Frontal cortex (tissue), 4 donors: Measurements from ENCODE around the gene CTDNEP1. TPM values are rescaled to one million over a fixed set of nuclear protein-coding genes. Genes with fewer than 3 reads are reported as not detected.

Experiments
- DNase-seq, 2 donors: peaks; one replicate each; pipeline ENCODE4 v3.0.0; 2012; ENCODE audit warnings: low spot score in 2 of 2
- FAIRE-seq: peaks from 2 replicates; lab custom pipeline; 2012; peaks lifted over from hg19 to GRCh38; lab: Jason Lieb, UNC
- total RNA-seq: library from RNA; depleted of rRNA; stranded (reverse); fragments of >200 nt; gene quantifications from one replicate; pipeline ENCODE4 v1.2.3, GENCODE V29; 2014
- donor health status: control.
- donor health status: control.
- donor health status: control.

The CTDNEP1 gene
- total RNA-seq, 1 donor from 2014 or later, result 18.8 TPM

GRCh38 chr17:7281074-7281952 lies 29.8 kb upstream of the CTDNEP1 start, which contains the start of gene SLC2A4:
Gene SLC2A4, plus strand, starts transcription at chr17:7281718. Its CDS starts 217 bp downstream, at chr17:7281935.
- FAIRE-seq (no peak), DNase-seq (peak; percentile 85 to 98)

GRCh38 chr17:7280519-7281073 lies 29.1 kb upstream of the CTDNEP1 start:
- no peak for FAIRE-seq
- peak; percentile 88 to 95 for DNase-seq

GRCh38 chr17:7279448-7279847 lies 27.9 kb upstream of the CTDNEP1 start:
- peak in 1 of 2 donors; percentile 6 for DNase-seq
- FAIRE-seq, result no peak

- DNase-seq, result no peak
These were observed 15.2 kb upstream of the CTDNEP1 start for GRCh38 chr17:7266784-7267183.

GRCh38 chr17:7263801-7264078 lies 12.2 kb upstream of the CTDNEP1 start:
- FAIRE-seq (no peak), DNase-seq (no peak)

More at GRCh38 chr17:7266784-7267183, 15.2 kb upstream of the CTDNEP1 start:
- no peak for FAIRE-seq

- FAIRE-seq, result no peak
These were observed 11.6 kb upstream of the CTDNEP1 start for GRCh38 chr17:7262935-7263800.

GRCh38 chr17:7262192-7262934 lies 10.8 kb upstream of the CTDNEP1 start, which contains the start of gene CLDN7:
Gene CLDN7, minus strand, starts transcription at chr17:7262478. Its CDS starts 435 bp downstream, at chr17:7262043.
- DNase-seq (no peak), FAIRE-seq (no peak)

More at GRCh38 chr17:7262935-7263800, 11.6 kb upstream of the CTDNEP1 start:
- no peak for DNase-seq

GRCh38 chr17:7261379-7262191 lies 10.1 kb upstream of the CTDNEP1 start:
- no peak for FAIRE-seq
- no peak for DNase-seq

- FAIRE-seq (no peak), DNase-seq (no peak)
These were observed 9.3 kb upstream of the CTDNEP1 start for GRCh38 chr17:7260651-7261378.

GRCh38 chr17:7260151-7260550 lies 8.6 kb upstream of the CTDNEP1 start:
- no peak for FAIRE-seq
- no peak for DNase-seq

GRCh38 chr17:7259555-7259889 lies 8.0 kb upstream of the CTDNEP1 start:
- FAIRE-seq, result no peak

GRCh38 chr17:7258731-7259554 lies 7.4 kb upstream of the CTDNEP1 start:
- FAIRE-seq, result no peak

More at GRCh38 chr17:7259555-7259889, 8.0 kb upstream of the CTDNEP1 start:
- no peak for DNase-seq

GRCh38 chr17:7256766-7257456 lies 5.4 kb upstream of the CTDNEP1 start:
- no peak for DNase-seq
- no peak for FAIRE-seq

More at GRCh38 chr17:7258731-7259554, 7.4 kb upstream of the CTDNEP1 start:
- no peak for DNase-seq

GRCh38 chr17:7254511-7254910 lies 3.0 kb upstream of the CTDNEP1 start:
- no peak for FAIRE-seq

GRCh38 chr17:7253082-7253481 lies 1.5 kb upstream of the CTDNEP1 start:
- FAIRE-seq (no peak), DNase-seq (no peak)

More at GRCh38 chr17:7254511-7254910, 3.0 kb upstream of the CTDNEP1 start:
- DNase-seq, result peak in 1 of 2 donors; percentile 6

GRCh38 chr17:7252176-7253043 lies 876 bp upstream of the CTDNEP1 start, which contains the start of gene ELP5:
Gene ELP5, plus strand, starts transcription at chr17:7252215. Its CDS starts 336 bp downstream, at chr17:7252551.
- FAIRE-seq, result no peak
- peak; percentile 82 to 90 for DNase-seq
